NCI-H460 (cell line): ENCODE measurements around the gene SYT12. TPM values are rescaled to one million over a fixed set of nuclear protein-coding genes. Genes with fewer than 3 reads are reported as not detected.

Experiments
- DNase-seq: peaks from one replicate; pipeline ENCODE4 v3.0.0-alpha.2; 2016; ENCODE audit warnings: low read depth; ENCODE audit errors: extremely low read depth
- total RNA-seq: library from RNA; depleted of rRNA; stranded (reverse); fragments of >200 nt; shearing (Covaris generic); gene quantifications from 2 replicates; pipeline ENCODE4 v1.2.3, GENCODE V29; 2014

Gene SYT12
- total RNA-seq, 1 experiment from 2014 or later: 0.32 TPM

DNA sequence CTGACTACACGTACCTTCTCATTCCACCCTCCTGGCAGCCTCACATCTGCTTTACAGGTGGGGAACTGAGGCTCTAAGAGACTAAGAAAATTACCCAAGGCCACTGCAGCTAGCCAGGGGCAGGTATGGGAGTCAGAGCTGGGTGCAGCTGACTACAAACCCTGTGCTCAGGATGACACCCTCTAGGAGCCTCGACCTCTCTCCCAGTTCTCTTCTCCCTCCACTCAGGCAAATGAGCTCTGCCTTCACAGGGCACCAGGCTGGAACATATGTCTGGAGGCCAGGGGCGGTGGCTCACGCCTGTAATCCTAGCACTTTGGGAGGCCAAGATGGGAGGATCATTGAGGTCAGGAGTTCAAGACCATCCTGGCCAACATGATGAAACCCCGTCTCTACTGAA is 4.0 kb downstream of the SYT12 start:
- no peak for DNase-seq

DNA sequence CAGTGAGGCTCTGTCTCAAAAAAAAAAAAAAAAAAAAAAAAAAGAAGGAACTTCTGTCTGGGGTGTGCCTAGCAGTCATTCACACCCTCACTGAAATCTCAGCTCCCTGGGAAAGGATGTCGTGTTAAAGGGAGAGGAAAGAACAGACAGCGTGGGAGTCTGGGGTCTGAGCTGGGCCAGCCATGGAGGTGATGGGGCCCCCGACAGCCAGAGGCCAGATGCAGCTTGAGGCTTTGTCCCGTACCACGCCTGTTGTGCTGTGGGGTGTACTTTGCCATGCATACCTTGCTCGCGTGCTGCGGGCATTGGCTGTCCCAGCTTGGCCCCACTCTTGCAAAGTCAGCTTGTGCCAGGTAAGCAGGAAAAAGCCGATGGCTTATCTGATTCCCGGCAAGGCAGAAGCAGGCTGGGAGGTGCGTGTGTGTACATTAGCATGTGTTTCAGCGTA is 4.6 kb downstream of the SYT12 start:
- no peak for DNase-seq

DNA sequence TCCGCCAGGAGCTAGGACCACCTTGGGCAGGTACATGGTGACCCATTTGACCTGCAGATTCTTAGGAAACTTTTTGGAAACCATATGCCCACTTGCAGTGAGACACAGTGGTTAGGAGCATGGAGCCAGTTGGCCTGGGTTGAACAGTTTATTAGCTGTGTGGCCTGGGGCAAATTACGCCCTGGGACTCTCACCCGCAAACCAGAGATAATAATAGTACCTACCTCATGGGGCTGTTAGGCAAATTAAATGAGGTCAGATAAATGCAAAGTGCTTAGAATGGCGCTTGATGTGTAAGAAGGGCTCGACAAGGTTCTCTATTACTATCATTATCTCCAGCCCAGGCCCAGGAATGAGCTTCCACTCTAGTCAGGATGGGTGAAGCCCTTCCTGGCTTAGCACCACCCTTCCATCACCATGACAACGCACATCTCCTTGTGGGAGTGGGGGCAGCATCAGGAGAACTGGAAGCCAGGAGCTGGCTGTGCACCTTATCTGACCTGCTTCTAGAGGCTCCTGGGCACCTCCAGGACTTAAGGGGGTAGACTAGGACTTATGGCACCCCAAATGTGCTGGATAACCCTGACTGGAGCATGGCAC is 5.1 kb downstream of the SYT12 start:
- DNase-seq: no peak

DNA sequence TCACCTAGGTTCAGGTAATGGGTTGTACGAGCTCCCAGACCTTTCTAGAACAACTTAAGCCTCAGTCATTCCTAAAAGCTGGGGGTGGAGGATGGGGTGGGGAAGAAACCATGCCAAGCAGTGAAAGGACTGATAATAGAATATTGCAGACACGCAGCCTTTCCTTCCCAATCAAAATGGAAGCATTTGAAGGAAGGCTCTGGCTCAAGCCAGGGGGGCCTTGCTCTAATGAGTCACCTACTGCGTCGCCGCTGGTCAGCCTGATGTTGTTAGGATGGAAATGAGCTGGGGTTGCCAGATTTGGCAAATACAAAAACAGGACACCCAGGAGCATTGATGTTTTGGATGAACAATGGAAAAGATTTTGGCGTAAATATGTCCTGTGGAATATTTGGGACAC is 6.2 kb downstream of the SYT12 start:
- no peak for DNase-seq

DNA sequence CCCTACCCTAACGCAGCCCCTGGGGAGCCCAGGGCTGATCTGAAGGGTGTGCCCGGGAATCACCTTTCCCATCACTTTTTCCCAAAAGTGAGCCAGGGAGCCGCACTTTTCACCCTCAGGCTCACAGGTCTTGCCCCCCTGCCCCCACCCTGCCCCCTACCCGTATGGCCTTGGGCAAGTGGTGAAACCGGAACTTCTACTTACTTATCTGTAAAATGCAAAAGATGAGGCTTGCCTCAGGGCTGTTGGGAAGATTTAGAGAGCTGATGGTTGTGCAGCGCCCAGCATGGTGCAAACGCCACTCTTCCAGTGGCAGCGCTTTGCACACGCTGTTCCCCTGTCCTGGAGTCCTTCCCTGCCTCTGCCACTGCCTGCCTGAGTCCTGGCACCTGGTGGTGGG is 8.0 kb downstream of the SYT12 start:
- no peak for DNase-seq

DNA sequence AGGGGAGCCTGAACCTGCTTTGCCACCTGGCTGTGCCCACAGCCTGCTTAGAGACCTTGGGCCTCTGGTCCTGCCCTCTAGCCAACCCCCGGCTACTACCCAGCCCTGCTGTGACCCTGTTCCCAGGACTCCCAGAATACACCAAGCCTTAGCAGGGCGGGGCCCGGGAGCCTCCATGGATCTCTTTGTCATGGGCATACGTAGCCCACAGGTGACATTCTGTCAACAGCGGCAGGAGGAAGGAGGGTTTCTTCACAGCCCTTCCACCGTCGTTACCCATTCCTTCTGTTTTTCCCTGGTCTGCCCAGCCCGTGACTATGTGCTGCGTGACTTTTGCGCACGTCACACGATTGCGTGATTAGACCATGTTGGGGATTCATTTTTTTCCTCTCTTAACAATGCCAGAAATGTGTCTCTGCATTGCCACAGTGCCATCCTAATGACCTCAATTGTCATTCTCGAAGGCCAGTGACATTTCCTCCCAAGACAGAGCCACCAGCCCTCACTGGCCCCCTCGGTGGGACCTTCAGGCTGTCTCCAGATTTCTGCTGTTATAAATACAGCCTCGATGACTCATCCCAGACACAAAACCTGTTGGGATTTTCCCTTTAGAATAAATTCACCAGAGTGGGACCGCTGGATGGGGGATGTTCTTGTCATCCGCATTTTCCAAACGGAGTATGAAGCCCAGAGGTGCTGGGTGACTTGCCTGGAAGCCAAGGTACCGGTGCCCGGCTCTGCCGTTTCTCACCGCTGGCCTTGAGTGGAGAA is 9.0 kb downstream of the SYT12 start:
- DNase-seq: no peak

DNA sequence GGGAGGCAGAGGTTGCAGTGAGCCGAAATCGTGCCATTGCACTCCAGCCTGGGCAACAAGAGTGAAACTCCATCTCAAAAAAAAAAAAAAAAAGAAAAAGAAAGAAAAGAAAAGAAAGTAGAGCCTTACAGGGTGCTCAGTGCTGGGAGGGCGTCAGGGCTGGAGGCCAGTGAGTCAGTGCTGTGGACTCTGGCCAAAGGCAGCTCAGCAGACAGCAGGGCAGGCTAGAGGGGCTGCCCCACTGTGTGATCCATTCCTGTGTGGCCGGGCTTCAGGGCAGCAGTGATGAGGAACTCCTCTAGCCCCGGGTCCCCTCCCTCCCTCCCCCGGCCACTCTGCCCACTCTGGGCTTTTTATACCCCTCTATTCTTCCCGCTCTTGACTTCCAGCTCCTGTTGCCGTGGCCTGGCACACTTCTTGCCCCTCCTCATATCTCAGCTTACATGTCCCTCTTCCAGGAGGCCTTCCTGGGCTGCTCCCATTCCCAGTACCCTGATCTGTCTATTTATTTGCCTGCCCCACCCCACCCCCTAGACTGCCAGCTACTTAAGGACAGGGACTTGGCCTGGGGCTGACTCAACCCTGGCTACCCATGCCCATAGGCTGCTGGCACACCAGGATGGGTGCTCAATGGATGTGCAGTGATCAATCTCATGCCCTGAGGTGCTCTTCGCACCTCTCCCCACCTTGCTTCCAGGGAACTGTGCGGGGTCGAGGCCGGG is 10.1 kb downstream of the SYT12 start:
- no peak for DNase-seq

DNA sequence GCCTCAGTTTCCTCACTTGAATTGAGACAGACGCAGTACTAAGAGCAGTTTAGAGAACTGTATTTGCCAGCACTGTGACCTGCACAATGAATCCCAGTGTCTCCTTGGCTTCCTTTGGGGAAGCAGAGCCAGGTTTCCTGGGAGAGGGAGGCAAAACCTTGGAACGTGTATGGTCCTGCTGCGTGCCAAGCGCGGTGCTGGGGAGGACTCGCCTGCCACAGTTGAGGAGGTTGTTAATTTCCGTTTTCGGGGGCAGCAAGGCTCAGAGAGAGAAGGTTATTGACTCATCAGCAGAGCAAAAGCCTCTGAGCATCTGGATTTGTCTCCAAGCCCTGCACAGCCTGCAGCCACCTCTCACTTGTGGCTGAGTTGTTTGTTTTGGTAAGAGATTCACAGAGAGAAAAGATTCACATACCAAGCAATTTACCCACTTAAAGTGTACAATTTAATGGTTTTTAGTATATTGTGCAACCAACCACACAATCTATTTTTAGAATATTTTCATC is 10.8 kb downstream of the SYT12 start:
- DNase-seq: no peak

DNA sequence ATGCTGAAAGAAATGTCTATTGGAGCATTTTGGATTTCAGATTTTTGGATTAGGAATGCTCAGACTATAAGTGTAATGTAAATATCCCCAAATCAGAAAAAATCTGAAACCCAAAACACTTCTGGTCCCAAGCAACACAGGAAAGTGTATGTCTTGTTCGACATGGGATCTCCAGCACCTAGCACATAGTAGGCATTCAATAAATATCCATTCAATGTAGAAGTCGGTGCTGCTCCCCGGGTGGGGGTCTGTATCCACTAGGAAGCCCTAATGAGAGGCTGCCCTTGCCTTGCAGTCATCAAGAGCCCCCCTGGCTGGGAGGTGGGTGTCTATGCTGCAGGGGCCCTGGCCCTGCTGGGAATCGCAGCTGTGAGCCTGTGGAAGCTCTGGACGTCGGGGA is 11.4 kb downstream of the SYT12 start:
- no peak for DNase-seq

DNA sequence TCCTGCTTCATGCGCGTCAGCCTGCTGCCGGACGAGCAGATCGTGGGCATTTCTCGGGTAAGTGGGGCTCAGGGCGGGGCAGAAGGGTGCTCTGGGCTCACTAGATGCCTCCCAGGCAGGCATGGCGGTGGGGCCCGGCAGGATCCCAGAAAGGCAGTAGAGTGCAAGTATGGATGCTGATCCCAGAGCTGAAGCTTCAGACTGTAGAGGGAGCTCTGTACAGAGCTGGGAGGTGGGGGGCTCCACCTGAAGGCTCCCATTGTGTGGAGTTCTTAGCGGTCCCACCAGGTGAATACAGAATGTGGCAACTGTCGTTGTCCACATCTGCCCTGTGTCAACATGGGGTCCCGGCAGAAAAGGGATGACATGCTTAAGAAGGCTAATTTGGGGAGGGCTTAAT is 17.2 kb downstream of the SYT12 start:
- no peak for DNase-seq

DNA sequence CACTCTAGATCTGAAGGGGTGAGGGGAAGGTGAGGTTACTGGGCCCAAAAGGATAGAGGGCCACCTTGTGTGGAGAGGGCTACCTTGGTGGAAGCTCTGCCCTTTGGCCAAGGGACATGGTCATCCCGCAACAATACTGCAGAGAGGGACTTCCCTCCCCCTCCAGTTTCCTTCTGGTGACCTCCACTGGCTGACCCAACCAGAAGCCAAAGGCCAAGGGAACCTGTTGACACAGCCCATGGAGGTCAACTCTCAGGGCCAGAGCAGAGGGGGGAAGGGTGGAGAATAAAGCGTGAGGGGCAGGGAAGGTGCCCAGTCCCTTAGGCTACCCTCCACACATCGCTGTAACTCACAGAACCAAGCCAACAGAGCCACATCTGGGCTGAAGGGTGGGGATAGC is 18.7 kb downstream of the SYT12 start:
- no peak for DNase-seq

DNA sequence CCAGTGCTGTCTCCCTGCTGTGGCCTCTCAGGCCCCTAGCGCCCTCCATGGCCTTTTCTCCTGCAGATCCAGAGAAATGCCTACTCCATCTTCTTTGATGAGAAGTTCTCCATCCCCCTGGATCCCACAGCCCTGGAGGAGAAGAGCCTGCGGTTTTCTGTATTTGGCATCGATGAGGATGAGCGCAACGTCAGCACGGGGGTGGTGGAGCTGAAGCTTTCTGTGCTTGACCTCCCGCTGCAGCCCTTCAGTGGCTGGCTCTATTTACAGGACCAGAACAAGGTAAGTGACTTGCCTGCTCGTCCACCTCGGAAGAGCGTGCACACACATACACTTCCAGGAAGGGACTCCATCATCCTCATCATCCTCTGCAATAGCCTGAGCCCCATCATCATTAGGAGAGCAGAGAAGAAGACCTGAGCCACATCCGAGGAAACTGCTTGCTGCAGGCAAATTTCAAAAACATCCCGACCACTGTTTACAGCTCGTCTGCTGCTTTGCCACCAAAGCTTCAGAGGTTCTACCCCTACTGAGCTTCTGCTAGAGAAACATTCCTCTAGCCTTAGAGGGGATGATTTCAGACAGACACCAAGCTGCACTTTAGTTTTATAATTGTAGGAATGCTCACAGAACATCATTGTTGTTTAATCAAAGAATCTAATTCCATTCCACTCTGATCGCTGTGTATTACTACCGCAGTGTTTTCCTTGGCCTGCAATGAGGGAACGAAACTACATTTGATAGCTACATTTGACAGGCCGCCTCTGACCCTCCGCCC is 20.8 kb downstream of the SYT12 start:
- DNase-seq: no peak

DNA sequence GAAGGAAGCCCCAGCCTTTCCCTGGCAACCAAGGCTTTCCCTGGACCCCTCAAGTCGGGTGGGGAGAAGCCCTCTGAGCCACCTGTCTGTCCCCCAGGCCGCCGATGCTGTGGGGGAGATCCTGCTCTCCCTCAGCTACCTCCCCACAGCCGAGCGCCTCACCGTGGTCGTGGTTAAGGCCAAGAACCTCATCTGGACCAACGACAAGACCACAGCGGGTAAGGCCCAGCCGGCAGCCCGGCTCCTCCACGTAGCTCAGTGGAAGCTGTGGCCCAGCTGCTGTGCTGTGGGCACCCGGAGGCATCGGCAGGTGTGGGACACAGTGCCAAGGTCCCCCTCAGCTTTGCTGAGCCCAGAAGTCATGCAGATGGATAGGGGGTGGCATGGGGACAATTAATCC is 21.6 kb downstream of the SYT12 start:
- no peak for DNase-seq

DNA sequence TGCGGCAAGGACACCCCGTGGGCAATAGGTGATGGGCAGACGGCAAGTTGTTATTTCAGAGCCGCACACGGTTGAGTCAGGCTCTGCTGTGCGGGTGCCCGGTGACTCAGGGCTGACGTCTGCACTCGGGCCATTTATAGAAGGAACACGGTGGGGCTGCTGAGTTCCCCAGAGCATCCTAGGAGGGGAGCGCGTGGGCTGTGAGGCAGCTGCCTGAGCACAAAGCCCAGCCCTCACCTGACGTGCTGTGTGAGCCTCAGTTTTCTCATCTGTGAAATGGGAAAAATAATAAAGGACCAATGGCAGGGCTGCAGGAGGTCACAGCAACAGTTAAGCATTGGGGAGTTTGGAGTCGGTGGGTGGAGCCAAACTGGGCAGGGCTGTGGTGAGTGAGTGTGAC is 22.4 kb downstream of the SYT12 start:
- DNase-seq: peak; percentile 23

DNA sequence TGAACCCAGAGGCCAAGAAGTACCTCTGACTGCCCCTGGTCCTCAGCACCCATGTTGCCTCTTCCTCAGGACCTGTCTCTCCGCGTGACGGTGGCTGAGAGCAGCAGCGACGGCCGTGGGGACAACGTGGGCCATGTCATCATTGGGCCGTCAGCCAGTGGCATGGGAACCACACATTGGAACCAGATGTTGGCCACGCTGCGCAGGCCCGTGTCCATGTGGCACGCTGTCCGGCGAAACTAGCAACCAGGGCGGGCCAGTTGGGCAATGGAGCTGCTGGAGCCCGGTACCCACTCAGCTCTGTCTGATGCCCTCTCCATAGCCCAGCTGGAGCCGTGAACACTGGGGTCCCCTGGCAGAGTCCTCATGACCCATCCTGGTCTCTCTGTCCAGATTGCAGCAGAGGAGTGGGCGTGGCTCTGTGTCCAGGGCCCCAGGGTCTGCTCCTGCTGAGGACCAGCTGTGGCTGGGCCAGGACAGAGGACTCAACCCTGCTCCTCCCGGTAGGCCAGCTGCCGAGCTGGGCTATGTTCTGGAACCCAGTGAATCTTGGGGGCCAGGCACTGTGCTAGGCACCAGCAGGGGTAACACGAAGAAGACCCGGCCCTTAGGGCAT is 25.7 kb downstream of the SYT12 start:
- no peak for DNase-seq

DNA sequence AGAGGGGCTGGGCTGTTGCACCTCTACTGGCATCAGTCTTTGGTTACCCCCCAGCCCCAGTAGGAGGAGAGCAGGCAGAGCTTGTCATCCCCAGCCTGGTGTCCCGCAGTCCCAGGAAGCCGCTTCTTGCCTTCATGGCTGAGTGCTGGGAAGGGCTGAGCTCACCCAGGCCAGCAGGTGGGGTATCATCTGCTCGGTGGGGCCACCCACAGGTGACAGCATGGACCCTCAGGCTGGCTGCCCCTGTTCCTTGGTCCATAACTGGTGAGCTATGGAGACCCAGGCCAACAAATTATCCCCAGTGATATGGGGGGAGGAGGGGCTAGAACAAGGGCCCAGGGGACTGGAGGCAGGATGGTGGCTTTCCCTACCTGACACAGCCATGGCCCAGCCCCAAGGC is 27.2 kb downstream of the SYT12 start:
- DNase-seq: no peak

DNA sequence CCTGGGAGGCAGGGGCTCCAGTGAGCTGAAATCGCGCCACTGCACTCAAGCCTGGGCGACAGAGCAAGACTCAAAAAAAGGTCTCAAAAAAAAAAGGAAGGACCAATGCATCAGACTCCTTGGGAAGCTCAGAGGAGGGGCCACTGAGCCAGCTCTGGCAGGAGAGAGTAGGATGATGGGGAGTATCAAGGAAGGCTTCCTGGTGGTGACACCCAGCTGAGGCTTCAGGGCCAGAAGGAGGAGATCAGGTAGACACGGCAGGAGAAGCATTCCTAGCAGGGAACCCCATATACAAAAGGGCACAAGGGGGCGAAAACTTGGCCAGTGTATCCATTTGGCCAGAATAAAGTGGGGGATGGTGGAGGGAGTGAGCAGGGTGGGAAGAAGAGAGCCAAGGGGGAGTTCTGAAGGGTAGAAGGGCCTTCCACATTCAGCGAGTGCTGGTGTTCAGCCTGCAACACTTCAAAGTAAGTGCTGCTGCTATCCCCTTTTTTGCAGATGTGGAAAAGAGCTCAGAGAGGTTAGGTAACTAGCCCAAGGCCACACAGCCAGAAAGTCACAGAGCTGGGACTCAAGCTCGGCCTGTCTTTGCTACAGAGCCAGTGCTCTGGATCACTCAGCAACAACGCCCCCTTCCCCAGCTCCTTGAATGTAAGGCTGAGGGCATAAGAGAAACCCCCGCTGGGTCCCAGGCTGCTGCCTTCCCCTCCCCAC is 28.4 kb downstream of the SYT12 start:
- no peak for DNase-seq

DNA sequence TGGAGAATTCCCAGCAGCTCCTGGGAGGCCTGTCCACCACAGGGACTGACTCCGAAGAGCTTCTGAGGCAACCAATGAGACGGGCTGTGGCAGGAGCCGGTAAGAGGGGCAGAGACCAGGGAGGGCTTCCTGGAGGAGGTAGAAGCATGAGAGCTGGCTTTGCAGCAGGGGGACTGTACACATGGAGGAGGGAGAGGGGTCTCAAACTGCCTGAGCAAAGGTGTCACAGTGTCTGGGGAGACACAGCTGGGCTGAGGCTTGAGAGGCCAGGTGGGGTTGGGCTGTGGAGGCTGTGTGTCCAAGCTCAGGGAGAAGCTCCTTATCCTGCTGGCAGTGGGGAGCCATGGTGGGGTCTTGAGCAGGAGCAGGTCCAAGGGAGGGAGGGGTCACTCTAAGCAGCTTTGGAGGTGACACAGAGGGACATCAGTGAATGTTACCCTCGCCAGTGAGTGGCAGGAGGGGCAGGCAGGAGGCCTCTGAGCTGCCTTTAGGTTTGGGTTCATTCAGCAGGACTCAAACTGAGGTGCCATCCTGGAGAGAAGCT is 29.1 kb downstream of the SYT12 start:
- DNase-seq: no peak

DNA sequence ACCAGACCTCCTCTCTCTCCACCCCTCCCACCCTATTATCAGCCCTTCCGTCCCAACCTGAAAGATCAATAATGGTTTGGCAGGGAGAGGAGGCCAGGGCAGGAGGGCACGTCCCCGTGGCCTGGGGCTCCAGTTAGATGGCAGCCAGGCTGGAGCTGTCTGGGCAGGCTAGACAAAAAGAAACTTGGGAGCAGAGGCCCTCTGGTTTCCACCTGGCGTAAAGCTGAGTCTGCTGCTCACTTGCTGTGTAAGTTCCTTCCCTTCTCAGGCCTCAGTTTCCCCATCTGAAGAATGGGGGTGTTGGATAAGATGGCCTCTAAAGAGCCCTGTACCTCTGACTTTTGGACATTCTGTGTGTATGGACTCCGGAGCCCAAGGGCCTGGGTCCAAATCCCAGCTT is 30.0 kb downstream of the SYT12 start:
- DNase-seq: no peak

DNA sequence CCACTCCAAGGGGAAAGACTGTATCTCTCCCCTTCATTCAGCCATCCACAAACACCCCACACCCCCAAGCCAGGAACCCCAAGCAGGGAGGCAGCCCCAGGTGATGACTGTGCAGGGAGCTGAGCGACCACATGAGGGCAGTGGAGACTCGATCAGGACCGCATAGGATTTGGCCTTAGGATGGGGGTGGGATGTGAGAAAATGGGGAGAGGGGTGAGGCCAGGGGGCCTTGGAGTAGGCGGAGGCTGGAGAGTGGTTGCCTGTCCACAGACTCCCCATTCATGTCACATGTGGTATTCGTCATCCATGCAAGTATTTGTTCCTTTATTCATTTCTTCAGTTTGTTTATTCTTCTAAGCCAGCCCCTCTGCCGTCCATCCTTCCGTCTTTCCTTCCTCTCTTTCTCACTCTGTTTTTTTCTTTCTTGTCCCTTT is 31.0 kb downstream of the SYT12 start:
- peak; percentile 52 for DNase-seq
